Cardiac muscle cell (in vitro differentiated cells and primary cell): ENCODE results near the gene PFKFB4. TPM values are rescaled to one million over a fixed set of nuclear protein-coding genes. Genes with fewer than 3 reads are reported as not detected.

ENCODE experiments used
- DNase-seq, 2 donors: peaks; one replicate each; pipeline versions ENCODE4 v3.0.0 to v3.0.0-alpha.2; 2010 to 2017; ENCODE audit warnings: low read depth in 1 of 2, low spot score in 1 of 2
- H3K27ac ChIP-seq: fragments of 200-600 bp; sonication (generic); 2 replicates; pipeline ENCODE4 v1.5.1; 2016
- H3K27me3 ChIP-seq: fragments of 200-600 bp; sonication (generic); 2 replicates; pipeline ENCODE4 v1.6.0; 2016; ENCODE audit warnings: control low read depth
- H3K36me3 ChIP-seq: fragments of 200-600 bp; sonication (generic); 2 replicates; pipeline ENCODE4 v1.5.1; 2016; ENCODE audit warnings: control low read depth
- H3K4me1 ChIP-seq: fragments of 200-600 bp; sonication (generic); 2 replicates; pipeline ENCODE4 v1.8.1; 2017; ENCODE audit warnings: low read depth, mild to moderate bottlenecking, mixed run types
- H3K4me3 ChIP-seq: fragments of 200-600 bp; sonication (generic); 2 replicates; pipeline ENCODE4 v1.5.1; 2016; ENCODE audit warnings: mild to moderate bottlenecking
- H3K9me3 ChIP-seq: fragments of 200-600 bp; sonication (generic); 2 replicates; pipeline ENCODE4 v1.5.1; 2017; ENCODE audit warnings: low read depth, mild to moderate bottlenecking, control low read depth
- polyA plus RNA-seq: library from polyadenylated mRNA; unstranded; fragments of >200 nt; fragmentation: Nextera tagmentation; extraction: Ambion mirVana; gene quantifications from 2 replicates; pipeline ENCODE4 v1.2.1, GENCODE V29; 2016
- total RNA-seq: library from RNA; depleted of rRNA; stranded (reverse); fragments of >200 nt; gene quantifications from 2 replicates; pipeline ENCODE4 v1.2.3, GENCODE V29; 2016
- TF ChIP-seq, protein P1 (sequence below): IDR thresholded peaks from 2 replicates; pipeline ENCODE4 v1.5.1; 2012; ENCODE audit warnings: low read depth, mild to moderate bottlenecking, low read length

Gene PFKFB4
- total and polyA plus RNA-seq, 2 experiments from 2014 or later, result 64.9 to 74.7 TPM

- DNase-seq, result no peak
- H3K27me3 ChIP-seq, result no peaks in the 10 kb centered on the region
- H3K27ac ChIP-seq, result no peak overlapping the region
- TF ChIP-seq, protein P1, sequence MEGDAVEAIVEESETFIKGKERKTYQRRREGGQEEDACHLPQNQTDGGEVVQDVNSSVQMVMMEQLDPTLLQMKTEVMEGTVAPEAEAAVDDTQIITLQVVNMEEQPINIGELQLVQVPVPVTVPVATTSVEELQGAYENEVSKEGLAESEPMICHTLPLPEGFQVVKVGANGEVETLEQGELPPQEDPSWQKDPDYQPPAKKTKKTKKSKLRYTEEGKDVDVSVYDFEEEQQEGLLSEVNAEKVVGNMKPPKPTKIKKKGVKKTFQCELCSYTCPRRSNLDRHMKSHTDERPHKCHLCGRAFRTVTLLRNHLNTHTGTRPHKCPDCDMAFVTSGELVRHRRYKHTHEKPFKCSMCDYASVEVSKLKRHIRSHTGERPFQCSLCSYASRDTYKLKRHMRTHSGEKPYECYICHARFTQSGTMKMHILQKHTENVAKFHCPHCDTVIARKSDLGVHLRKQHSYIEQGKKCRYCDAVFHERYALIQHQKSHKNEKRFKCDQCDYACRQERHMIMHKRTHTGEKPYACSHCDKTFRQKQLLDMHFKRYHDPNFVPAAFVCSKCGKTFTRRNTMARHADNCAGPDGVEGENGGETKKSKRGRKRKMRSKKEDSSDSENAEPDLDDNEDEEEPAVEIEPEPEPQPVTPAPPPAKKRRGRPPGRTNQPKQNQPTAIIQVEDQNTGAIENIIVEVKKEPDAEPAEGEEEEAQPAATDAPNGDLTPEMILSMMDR, result no peak
- no peak overlapping the region for H3K4me3 ChIP-seq
- H3K9me3 ChIP-seq, result no peaks in the 10 kb centered on the region
- H3K4me1 ChIP-seq, result no peaks in the 10 kb centered on the region
- H3K36me3 ChIP-seq, result peaks cover 12% of the 10 kb centered on the region
Observed at GRCh38 chr3:48571938-48572337, 15.3 kb upstream of the PFKFB4 start.

DNA sequence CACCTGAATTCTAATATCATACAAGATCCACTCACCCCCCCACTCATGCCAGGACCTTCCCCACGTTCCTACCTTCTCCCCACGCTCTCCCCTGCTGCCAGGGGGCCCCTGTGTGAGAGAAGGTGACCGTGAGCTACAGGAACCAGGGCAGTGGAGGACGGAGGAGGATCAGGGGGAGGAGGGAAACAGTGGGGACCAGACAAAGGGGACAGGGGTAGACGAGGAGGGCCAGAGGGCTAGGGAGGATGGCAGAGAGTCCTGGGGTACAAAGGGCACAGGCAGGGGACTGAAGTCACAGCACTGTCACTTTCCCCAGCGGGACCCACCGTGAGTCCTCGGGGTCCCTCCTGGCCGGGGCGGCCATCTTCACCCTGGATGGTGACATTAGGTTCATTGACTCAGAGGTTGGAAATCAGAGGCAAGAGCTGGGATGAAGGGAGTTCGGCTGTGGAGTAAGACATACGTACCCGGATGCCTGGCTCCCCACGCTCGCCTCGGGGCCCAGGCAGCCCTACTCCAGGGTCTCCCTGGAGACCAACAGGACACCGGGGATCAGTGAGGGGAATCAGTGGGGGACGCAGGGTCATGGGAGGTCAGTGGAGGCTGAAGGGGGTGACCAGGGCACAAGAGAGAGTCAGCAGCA, 13.3 kb upstream of the PFKFB4 start:
- Histone ChIP-seq H3K4me3 (no peak overlapping the region), H3K27me3 (no peaks in the 10 kb centered on the region), H3K9me3 (no peaks in the 10 kb centered on the region), H3K27ac (no peak overlapping the region), H3K36me3 (peaks cover 6% of the 10 kb centered on the region), H3K4me1 (no peaks in the 10 kb centered on the region)
- TF ChIP-seq, protein P1, result no peak
- no peak for DNase-seq

DNA sequence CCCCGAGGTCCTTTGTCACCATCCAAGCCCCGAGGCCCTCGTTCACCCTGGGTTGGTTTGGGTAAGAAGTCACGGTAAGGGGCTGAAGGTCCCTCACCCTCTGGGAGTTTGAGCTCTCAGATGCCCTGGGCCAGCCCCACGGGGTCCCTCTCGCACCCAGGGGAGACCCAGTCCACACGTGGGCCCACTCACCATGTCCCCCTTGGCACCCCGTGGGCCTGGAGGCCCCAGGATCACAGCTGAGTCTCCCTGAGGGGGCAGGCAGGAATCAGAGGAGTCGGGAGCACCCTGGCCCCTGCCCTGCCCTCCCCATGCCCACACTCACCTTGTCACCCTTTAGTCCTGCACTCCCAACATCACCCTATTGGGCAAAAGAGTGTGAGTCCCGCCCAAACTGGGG, 12.8 kb upstream of the PFKFB4 start:
- H3K27ac ChIP-seq, result no peak overlapping the region
- no peak for DNase-seq
- H3K27me3 ChIP-seq, result no peaks in the 10 kb centered on the region
- H3K36me3 ChIP-seq, result peaks cover 6% of the 10 kb centered on the region
- H3K4me3 ChIP-seq, result no peak overlapping the region
- H3K9me3 ChIP-seq, result no peaks in the 10 kb centered on the region
- H3K4me1 ChIP-seq, result no peaks in the 10 kb centered on the region
- TF ChIP-seq, protein P1, result no peak

DNA sequence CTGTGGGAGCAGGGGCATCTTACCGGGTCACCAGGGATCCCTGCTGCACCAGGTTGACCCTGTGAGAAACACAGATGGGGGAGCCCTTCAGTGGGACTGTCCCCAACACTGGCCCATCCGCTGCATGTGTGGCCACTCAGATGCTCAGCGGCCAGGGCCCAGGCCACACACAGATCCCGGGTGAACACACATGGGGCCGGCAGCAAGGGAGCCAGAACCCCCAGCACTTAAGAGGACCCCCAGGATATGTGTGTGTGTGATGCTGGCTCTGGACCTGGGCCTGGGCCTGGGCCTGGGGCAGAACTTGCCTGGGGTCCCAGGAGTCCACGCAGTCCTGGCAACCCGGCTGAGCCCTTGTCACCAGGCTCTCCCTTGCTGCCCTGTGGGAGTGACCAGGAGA, 11.9 kb upstream of the PFKFB4 start:
- H3K27me3 ChIP-seq, result no peaks in the 10 kb centered on the region
- no peak overlapping the region for H3K4me3 ChIP-seq
- DNase-seq, result no peak
- H3K4me1 ChIP-seq, result no peaks in the 10 kb centered on the region
- H3K9me3 ChIP-seq, result no peaks in the 10 kb centered on the region
- TF ChIP-seq, protein P1, result no peak
- peaks cover 6% of the 10 kb centered on the region for H3K36me3 ChIP-seq
- no peak overlapping the region for H3K27ac ChIP-seq

- Histone ChIP-seq H3K4me3 (no peak overlapping the region), H3K27me3 (no peaks in the 10 kb centered on the region), H3K4me1 (no peaks in the 10 kb centered on the region), H3K9me3 (no peaks in the 10 kb centered on the region), H3K27ac (no peak overlapping the region), H3K36me3 (peaks cover 6% of the 10 kb centered on the region)
- TF ChIP-seq, protein P1, result no peak
- no peak for DNase-seq
Observed at GRCh38 chr3:48567500-48567899, 10.9 kb upstream of the PFKFB4 start.

- Histone ChIP-seq H3K27me3 (no peaks in the 10 kb centered on the region), H3K27ac (no peak overlapping the region), H3K4me3 (no peak overlapping the region), H3K9me3 (no peaks in the 10 kb centered on the region), H3K36me3 (peaks cover 6% of the 10 kb centered on the region), H3K4me1 (no peaks in the 10 kb centered on the region)
- DNase-seq, result no peak
- TF ChIP-seq, protein P1, result no peak
Observed at GRCh38 chr3:48567090-48567489, 10.5 kb upstream of the PFKFB4 start.
